Measurements from ENCODE around the gene FOXP1.
A peak's percentile ranks its signal among the peaks of the same experiment; 100 is the strongest.

FOXP1 gene

DNA sequence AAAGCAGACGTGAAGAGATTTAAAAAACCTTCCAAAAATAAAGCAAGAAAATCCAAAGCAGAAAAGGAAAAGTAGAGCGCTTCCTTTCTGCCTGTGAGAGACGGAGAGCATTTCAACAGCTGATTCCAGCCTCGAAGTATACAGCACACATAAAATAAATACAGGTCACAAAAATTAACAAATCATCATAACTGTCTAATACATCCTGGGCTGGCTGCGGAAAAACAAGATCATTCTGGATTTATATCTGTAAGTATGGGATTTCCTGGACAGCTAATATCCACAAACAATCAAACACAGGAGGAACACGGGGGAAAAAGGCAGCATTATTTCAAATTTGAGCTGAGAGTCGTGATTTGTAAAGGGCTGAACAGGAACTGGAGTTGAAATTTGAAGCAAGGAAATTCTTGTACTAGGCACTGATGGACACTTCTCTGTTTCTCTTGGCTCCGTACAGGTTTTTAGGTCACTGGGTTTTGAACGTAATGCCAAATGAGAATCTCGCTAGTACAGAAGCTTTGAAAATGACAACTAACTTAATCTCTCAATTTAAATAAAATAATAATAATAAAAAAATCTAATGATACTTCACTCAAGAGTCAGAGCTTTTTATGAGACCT is 577.7 kb downstream of the FOXP1 start:
- DNase-seq (ENCODE audit: low spot score), result no peak

DNA sequence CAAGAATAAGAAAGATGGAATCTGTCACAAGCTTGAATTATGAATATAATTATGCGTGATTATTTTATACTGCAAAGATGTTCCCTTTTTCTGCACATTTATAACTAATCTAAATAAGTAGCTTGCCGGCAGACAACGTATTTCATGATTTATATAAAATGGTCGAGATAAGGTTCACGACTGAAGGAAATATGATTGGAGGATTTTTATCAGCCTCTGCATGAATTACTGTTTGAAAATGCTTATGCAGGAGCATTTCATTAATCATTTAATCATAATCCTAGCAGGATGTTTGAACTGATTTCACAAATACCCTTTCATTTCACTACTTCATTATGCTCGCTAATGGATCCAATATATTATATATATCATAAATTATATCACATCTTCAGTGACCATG is 580.0 kb downstream of the FOXP1 start:
- no peak for DNase-seq (ENCODE audit: low spot score)

GRCh38 chr3:71002298-71002697 is 581.2 kb downstream of the FOXP1 start:
- no peak for DNase-seq (ENCODE audit: low spot score)

- no peak for DNase-seq (ENCODE audit: low spot score)
These were observed 582.2 kb downstream of the FOXP1 start for GRCh38 chr3:71001303-71001830.

DNA sequence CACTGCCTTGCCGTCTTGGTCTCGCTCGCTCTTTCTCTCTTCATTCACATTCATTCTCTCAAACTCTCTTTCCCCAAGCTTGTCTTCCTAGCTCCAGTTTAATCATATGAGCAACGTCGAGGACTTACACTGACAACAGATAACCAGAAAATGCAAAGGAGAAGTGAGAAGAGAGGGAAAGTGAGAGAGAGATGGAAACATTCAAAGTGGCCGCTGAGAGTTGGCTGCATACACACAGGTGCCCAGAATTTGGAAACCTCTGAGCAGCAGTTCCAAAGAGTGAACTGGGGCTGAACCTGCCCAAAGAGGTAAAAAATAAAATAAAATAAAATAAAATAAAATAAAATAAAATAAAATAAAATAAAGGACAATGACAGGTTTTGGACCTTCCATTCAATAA is 583.0 kb downstream of the FOXP1 start:
- DNase-seq (ENCODE audit: low spot score), result no peak

DNA sequence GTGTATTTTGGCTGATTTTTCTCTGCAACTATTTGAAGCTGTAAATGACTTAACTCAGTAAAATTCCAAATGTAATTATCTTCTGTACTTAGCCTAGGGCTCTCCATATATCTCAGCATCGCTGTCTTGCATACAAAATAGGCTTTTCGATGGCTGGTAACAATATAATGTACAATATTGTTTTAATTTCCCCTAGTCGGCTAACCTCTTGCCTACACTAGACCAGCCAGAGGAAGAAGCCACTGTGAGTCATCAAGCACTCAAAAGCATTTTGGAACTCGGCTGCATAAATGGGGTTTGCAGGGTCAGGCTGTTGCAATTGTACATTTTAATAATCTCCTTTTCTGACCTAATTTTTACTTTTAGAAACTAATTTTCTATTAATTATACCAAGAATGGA is 583.8 kb downstream of the FOXP1 start:
- peak; percentile 77 for DNase-seq (ENCODE audit: low spot score)

DNA sequence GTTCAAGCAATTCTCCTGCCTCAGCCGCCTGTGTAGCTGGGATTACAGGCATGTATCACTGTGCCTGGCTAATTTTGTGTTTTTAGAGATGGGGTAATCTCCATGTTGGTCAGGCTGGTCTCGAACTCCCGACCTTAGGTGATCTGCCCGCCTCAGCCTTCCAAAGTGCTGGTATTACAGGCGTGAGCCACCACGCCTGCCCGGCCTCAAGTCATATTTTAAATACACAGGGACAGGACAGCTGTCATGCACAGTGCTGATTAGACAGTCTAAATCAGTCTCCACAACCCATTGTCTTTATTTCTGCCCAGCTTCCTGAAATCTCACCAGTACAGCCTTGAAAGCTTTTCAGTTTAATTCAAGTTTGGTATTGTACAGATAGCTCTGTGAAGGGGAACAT is 587.4 kb downstream of the FOXP1 start:
- no peak for DNase-seq (ENCODE audit: low spot score)

GRCh38 chr3:70994644-70995043 is 588.9 kb downstream of the FOXP1 start:
- DNase-seq (ENCODE audit: low spot score), result no peak

- peak; percentile 14 for DNase-seq (ENCODE audit: low spot score)
These were observed 590.8 kb downstream of the FOXP1 start for GRCh38 chr3:70992562-70993204.

DNA sequence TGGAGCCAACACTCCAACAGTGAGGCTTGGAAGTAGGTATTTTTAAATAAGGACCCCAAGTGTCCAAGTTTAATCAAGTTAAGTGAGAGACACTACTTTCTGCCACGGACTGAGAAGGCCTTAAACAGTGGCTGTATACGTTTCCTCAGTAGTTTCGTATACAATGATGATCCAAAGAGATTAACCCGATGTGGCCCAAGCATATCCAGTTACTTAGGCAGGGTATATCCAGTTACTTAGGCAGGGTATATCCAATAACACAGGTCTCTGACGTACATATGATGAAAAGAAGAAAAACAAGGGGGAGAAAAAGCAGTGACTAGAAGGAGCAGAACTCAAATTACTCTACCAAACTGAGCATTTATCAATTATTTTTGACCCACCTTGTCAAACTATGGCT is 591.4 kb downstream of the FOXP1 start:
- no peak for DNase-seq (ENCODE audit: low spot score)

GRCh38 chr3:70990723-70991122 is 592.8 kb downstream of the FOXP1 start:
- no peak for DNase-seq (ENCODE audit: low spot score)

- no peak for DNase-seq (ENCODE audit: low spot score)
These were observed 593.3 kb downstream of the FOXP1 start for GRCh38 chr3:70990185-70990584.

- peak; percentile 35 for DNase-seq (ENCODE audit: low spot score)
These were observed 594.4 kb downstream of the FOXP1 start for GRCh38 chr3:70989174-70989573.

DNA sequence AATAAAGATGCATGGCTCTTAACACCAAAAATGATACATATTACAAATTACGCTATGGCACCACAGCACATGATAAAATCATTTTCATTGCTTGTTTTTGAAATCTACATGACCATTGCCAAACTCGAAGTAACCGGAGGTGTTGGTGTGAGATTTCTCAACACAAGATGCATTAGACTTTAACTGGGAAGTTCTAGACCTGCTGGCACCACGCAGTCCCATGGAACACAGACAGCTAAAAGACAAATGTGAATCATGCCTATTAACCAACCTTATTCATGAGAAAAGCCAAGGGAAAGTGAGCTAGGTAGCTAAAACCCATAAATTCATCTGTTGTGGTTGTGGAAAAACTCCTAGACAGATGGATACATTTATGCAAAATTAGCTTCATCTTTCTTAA is 595.4 kb downstream of the FOXP1 start:
- no peak for DNase-seq (ENCODE audit: low spot score)

DNA sequence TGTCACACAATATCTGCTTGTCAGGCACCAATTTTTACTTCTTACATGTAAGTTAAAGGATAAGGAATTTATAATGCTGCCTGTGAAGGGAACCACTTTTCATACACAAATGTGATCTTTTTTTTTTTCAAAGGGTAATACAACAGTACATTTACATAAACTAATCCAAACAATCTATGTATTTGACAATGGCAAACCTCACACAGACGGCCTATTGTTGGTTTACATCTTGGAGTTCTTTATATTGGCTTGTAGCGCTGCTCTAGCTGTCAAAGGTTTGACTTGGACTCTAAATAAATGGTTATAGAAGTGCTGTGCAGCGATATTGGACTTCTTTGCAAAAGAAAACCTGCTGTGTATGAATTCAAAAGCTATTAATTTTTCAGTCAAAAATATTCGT is 598.0 kb downstream of the FOXP1 start:
- no peak for DNase-seq (ENCODE audit: low spot score)

DNA sequence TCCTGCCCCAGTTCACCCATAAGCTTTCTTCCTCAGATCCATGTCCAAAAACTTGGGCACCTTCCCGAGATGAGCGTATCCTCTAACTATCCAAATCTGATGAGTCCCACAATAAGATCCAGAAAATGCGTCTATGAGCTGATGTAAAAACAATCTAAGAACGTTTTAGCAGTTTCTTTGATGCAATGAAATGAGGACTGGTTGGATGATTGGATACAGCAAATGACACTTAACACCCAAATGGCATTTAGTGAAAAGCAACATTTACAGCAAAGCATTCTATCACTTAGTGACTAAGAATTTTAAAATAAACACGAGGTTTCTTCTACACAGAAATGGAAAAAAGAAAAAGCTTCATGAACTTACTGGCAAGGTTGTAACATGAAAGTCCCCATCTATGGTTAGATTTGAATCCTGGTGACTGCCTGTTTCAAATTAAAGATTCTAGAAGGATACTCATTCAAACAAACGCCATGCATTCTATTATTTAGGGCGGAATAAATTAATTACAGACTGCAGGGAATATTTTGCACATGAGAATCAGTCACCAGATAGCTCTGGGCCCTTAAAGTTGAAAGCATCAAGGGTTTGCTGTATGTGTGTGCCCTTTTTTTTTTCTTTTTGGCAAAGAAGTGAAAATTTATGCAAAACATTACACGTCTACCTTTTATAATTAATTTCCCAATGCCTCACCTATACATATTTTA is 598.6 kb downstream of the FOXP1 start:
- peak; percentile 17 for DNase-seq (ENCODE audit: low spot score)

DNA sequence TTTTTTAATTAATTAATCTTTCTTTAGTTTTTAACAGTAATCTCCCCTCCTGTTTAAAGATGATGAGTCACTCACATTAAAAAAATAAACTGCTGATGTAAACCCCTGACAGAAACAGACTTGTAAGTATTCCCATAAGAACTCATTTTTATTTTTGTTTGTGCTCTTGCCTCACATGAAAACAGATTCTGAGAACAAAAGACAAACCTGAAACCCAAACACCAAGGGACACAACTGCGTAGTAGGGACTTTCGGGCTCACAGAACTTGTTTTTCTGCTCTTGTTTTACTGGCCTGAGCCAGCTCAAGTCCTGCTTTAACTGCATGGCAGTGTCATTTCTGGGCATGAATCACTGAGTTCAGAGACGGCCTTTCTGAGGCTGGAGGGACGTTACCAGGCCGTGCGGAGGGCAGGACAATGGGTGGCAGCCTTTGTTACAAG is 600.8 kb downstream of the FOXP1 start:
- DNase-seq (ENCODE audit: low spot score), result peak; percentile 78

DNA sequence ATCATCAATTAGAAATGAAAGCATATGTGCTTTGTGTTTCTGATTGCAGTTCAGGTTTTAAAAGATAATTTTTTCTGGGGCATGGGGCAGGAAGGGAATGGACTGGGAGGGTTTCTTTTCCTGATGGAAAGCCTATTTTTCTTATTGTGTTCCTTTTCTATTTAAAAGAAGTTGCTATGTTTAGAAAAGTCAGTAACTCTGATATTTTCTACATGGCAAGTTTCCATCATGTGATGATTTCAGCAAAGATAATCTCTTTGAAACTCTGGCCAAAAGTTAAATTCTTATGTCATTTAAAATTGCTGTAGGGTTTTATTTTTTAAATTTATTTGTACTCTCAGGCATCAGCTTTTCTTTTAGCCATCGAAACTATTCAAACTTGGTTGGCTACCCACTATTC is 601.2 kb downstream of the FOXP1 start:
- peak; percentile 11 for DNase-seq (ENCODE audit: low spot score)

- no peak for DNase-seq (ENCODE audit: low spot score)
These were observed 602.2 kb downstream of the FOXP1 start for GRCh38 chr3:70981231-70981880.

DNA sequence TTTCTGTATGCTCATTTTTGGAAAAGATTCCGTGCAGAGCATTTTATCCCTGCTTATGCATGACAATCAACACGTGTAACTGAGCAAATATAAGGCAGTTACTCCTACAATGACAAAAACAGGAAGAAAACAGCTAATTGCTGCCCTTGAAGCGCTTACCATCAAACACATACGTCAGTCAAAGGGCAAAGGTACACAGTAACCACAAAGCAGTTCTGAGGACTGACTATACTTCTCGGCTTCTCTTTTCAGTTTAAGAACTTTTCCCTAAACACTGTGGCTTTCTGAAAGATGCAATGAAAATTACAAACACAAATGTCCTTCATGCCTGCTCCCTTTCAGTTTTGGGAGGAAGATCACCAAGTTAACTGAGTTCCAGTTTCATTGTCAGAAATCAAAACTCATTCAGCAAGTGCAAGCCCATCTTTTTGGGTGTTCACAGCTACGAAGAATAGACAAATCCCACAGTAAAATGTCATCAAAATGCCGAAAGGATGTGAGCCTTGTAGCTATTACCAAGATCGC is 602.8 kb downstream of the FOXP1 start:
- DNase-seq (ENCODE audit: low spot score), result no peak

GRCh38 chr3:70979983-70980645 is 603.4 kb downstream of the FOXP1 start:
- DNase-seq (ENCODE audit: low spot score), result no peak

DNA sequence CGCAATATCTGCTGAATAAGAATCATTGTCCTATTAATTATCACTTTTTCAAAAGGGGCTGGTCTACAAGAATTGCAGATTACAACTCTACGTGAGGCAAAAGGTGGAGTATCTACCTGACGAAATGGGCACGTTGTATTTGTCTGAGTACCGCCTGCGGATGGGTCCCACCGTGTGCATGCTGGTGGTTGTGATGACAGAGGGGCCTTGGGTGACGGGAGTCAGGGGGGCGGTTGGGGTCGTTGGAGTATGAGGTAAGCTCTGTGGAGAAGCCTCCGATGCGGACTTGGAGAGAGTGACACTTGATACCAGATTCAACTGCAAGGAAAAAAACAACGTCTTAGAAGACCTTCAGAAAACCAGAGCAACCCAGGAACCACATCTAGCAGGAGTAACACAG is 605.8 kb downstream of the FOXP1 start:
- DNase-seq (ENCODE audit: low spot score), result no peak
